KG1 (cell line): ENCODE measurements around the gene PAX3.

Experiments
- DNase-seq: peaks from one replicate; lab custom pipeline; 2025; lab: John Stamatoyannopoulos, UW

Gene PAX3

GRCh38 chr2:222269132-222269531 lies 29.7 kb downstream of the PAX3 start:
- DNase-seq, result no peak

- no peak for DNase-seq
These were observed 30.3 kb downstream of the PAX3 start for GRCh38 chr2:222268311-222268990.

GRCh38 chr2:222264791-222265320 lies 33.9 kb downstream of the PAX3 start:
- DNase-seq, result no peak

- DNase-seq, result no peak
These were observed 37.3 kb downstream of the PAX3 start for GRCh38 chr2:222261504-222261903.

- no peak for DNase-seq
These were observed 41.2 kb downstream of the PAX3 start for GRCh38 chr2:222257645-222258044.

GRCh38 chr2:222256250-222256649 lies 42.5 kb downstream of the PAX3 start:
- no peak for DNase-seq

- no peak for DNase-seq
These were observed 43.7 kb downstream of the PAX3 start for GRCh38 chr2:222255090-222255489.

- no peak for DNase-seq
These were observed 48.5 kb downstream of the PAX3 start for GRCh38 chr2:222250313-222250712.

- no peak for DNase-seq
These were observed 49.4 kb downstream of the PAX3 start for GRCh38 chr2:222249444-222249843.

GRCh38 chr2:222248818-222249217 lies 50.0 kb downstream of the PAX3 start:
- DNase-seq, result no peak

- no peak for DNase-seq
These were observed 50.5 kb downstream of the PAX3 start for GRCh38 chr2:222248256-222248655.

- no peak for DNase-seq
These were observed 56.3 kb downstream of the PAX3 start for GRCh38 chr2:222242532-222242931.

- no peak for DNase-seq
These were observed 57.5 kb downstream of the PAX3 start for GRCh38 chr2:222241128-222241870.

- DNase-seq, result no peak
These were observed 58.1 kb downstream of the PAX3 start for GRCh38 chr2:222240676-222241049.

- no peak for DNase-seq
These were observed 58.7 kb downstream of the PAX3 start for GRCh38 chr2:222239945-222240675.

- no peak for DNase-seq
These were observed 59.7 kb downstream of the PAX3 start for GRCh38 chr2:222239091-222239490.

GRCh38 chr2:222238072-222238471 lies 60.7 kb downstream of the PAX3 start:
- DNase-seq, result no peak

- no peak for DNase-seq
These were observed 66.0 kb downstream of the PAX3 start for GRCh38 chr2:222232839-222233238.

- no peak for DNase-seq
These were observed 66.4 kb downstream of the PAX3 start for GRCh38 chr2:222232372-222232771.

- no peak for DNase-seq
These were observed 70.7 kb downstream of the PAX3 start for GRCh38 chr2:222228054-222228453.

GRCh38 chr2:222218786-222219185 lies 80.0 kb downstream of the PAX3 start:
- no peak for DNase-seq

- DNase-seq, result no peak
These were observed 81.1 kb downstream of the PAX3 start for GRCh38 chr2:222217712-222218111.

GRCh38 chr2:222214885-222215284 lies 83.9 kb downstream of the PAX3 start:
- DNase-seq, result no peak
